ENCODE measurements around the gene CCM2.

The CCM2 gene

GRCh38 chr7:45037876-45038275 lies 37.9 kb downstream of the CCM2 start:
- no peak for DNase-seq

- DNase-seq: no peak
Measured at GRCh38 chr7:45039106-45039505, 39.1 kb downstream of the CCM2 start.

- no peak for DNase-seq
Measured at GRCh38 chr7:45044338-45044737, 44.3 kb downstream of the CCM2 start.

- peak in 1 of 2 donors; percentile 18 for DNase-seq
Measured at GRCh38 chr7:45048748-45049147, 48.7 kb downstream of the CCM2 start.

- no peak for DNase-seq
Measured at GRCh38 chr7:45050198-45050597, 50.2 kb downstream of the CCM2 start.

GRCh38 chr7:45052011-45052410 lies 52.0 kb downstream of the CCM2 start:
- no peak for DNase-seq

GRCh38 chr7:45053401-45053800 lies 53.4 kb downstream of the CCM2 start:
- DNase-seq: no peak

GRCh38 chr7:45053941-45054340 lies 53.9 kb downstream of the CCM2 start:
- no peak for DNase-seq

- no peak for DNase-seq
Measured at GRCh38 chr7:45054442-45054841, 54.4 kb downstream of the CCM2 start.

- DNase-seq: no peak
Measured at GRCh38 chr7:45055016-45055415, 55.0 kb downstream of the CCM2 start.

GRCh38 chr7:45055594-45056219 lies 55.7 kb downstream of the CCM2 start:
- no peak for DNase-seq

GRCh38 chr7:45057878-45058277 lies 57.9 kb downstream of the CCM2 start:
- no peak for DNase-seq

- DNase-seq: no peak
Measured at GRCh38 chr7:45060295-45060694, 60.3 kb downstream of the CCM2 start.

- DNase-seq: no peak
Measured at GRCh38 chr7:45061352-45061751, 61.4 kb downstream of the CCM2 start.

GRCh38 chr7:45061806-45062425 lies 61.9 kb downstream of the CCM2 start:
- DNase-seq: no peak

GRCh38 chr7:45064047-45064725 lies 64.2 kb downstream of the CCM2 start:
- DNase-seq: no peak

GRCh38 chr7:45065031-45065995 lies 65.3 kb downstream of the CCM2 start:
- DNase-seq: no peak

GRCh38 chr7:45066409-45066808 lies 66.4 kb downstream of the CCM2 start:
- DNase-seq: no peak

- no peak for DNase-seq
Measured at GRCh38 chr7:45067582-45067981, 67.6 kb downstream of the CCM2 start.

- DNase-seq: no peak
Measured at GRCh38 chr7:45068236-45069023, 68.4 kb downstream of the CCM2 start.

GRCh38 chr7:45069444-45070253 lies 69.6 kb downstream of the CCM2 start:
- no peak for DNase-seq
